Type B pancreatic cell (in vitro differentiated cells): ENCODE data around the gene RNF2. TPM values are rescaled to one million over a fixed set of nuclear protein-coding genes. Genes with fewer than 3 reads are reported as not detected.

Source experiments
- DNase-seq: peaks from one replicate; pipeline ENCODE4 v3.0.0; 2021; ENCODE audit warnings: mixed read lengths; ENCODE audit not compliant: unreplicated experiment; ENCODE audit errors: extremely low spot score
- H3K27ac Mint-ChIP-seq: 2 replicates; pipeline ENCODE4 v1.8.0; 2021; ENCODE audit warnings: mild to moderate bottlenecking, mixed read lengths
- H3K27me3 Mint-ChIP-seq: 2 replicates; pipeline ENCODE4 v1.8.0; 2021; ENCODE audit warnings: mixed read lengths
- H3K36me3 Mint-ChIP-seq: 2 replicates; pipeline ENCODE4 v1.8.0; 2021; ENCODE audit warnings: mixed read lengths
- H3K4me1 Mint-ChIP-seq: one replicate; pipeline ENCODE4 v1.8.0; 2021; ENCODE audit warnings: mixed read lengths; ENCODE audit not compliant: unreplicated experiment
- H3K4me3 Mint-ChIP-seq: 2 replicates; pipeline ENCODE4 v1.8.0; 2021; ENCODE audit warnings: mild to moderate bottlenecking, mixed read lengths
- H3K9me3 Mint-ChIP-seq: 2 replicates; pipeline ENCODE4 v1.8.0; 2021; ENCODE audit warnings: mixed read lengths
- total RNA-seq: library from RNA; stranded (reverse); gene quantifications from 2 replicates; pipeline ENCODE4 v1.2.1, GENCODE V29; 2021; ENCODE audit warnings: low replicate concordance
- TF ChIP-seq, protein P1 (sequence below): fragments of 200-600 bp; sonication (generic); conservative IDR thresholded peaks from 2 replicates; pipeline ENCODE4 v1.5.0; 2021; ENCODE audit warnings: antibody characterized with exemption, mild to moderate bottlenecking

Gene RNF2
- total RNA-seq, 1 donor from 2014 or later, result 31.0 TPM

- H3K4me1 Mint-ChIP-seq, result no peaks in the 10 kb centered on the region
- H3K4me3 Mint-ChIP-seq, result no peak overlapping the region
- H3K27me3 Mint-ChIP-seq, result no peaks in the 10 kb centered on the region
- H3K9me3 Mint-ChIP-seq, result peaks cover 4% of the 10 kb centered on the region
- TF ChIP-seq, protein P1, sequence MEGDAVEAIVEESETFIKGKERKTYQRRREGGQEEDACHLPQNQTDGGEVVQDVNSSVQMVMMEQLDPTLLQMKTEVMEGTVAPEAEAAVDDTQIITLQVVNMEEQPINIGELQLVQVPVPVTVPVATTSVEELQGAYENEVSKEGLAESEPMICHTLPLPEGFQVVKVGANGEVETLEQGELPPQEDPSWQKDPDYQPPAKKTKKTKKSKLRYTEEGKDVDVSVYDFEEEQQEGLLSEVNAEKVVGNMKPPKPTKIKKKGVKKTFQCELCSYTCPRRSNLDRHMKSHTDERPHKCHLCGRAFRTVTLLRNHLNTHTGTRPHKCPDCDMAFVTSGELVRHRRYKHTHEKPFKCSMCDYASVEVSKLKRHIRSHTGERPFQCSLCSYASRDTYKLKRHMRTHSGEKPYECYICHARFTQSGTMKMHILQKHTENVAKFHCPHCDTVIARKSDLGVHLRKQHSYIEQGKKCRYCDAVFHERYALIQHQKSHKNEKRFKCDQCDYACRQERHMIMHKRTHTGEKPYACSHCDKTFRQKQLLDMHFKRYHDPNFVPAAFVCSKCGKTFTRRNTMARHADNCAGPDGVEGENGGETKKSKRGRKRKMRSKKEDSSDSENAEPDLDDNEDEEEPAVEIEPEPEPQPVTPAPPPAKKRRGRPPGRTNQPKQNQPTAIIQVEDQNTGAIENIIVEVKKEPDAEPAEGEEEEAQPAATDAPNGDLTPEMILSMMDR, result no peak
- DNase-seq, result no peak
- peaks cover 26% of the 10 kb centered on the region for H3K36me3 Mint-ChIP-seq
- H3K27ac Mint-ChIP-seq, result no peak overlapping the region
These were observed 35.1 kb downstream of the RNF2 start for GRCh38 chr1:185080422-185080821.

- Mint-ChIP-seq H3K27ac (no peak overlapping the region), H3K36me3 (peaks cover 37% of the 10 kb centered on the region), H3K4me1 (no peaks in the 10 kb centered on the region), H3K27me3 (no peaks in the 10 kb centered on the region), H3K9me3 (peaks cover 4% of the 10 kb centered on the region), H3K4me3 (no peak overlapping the region)
- TF ChIP-seq, protein P1, result no peak
- no peak for DNase-seq
These were observed 38.5 kb downstream of the RNF2 start for GRCh38 chr1:185083818-185084217.

GRCh38 chr1:185087101-185087500, 41.7 kb downstream of the RNF2 start:
- Mint-ChIP-seq H3K4me3 (no peak overlapping the region), H3K36me3 (peaks cover 31% of the 10 kb centered on the region), H3K9me3 (no peaks in the 10 kb centered on the region), H3K4me1 (no peaks in the 10 kb centered on the region), H3K27ac (no peak overlapping the region), H3K27me3 (no peaks in the 10 kb centered on the region)
- DNase-seq, result no peak
- TF ChIP-seq, protein P1, result no peak

DNA sequence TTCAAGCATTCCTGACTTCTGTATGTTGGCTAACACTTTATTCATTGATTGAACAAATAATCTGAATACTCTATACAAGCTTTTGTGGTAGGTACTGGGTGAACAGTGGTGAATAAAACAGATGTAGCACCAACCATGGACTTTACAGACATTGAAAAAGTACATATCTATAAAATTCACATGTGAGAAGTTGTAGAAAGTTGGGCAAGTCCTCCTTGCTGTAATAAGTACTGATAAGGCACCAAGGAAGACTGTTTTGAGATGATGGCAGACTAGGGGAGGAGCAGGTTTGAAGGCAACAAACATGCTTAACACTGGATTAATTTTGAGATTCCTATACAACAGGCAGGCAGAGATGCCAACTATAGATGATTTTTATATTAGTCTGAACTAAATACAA, 42.4 kb downstream of the RNF2 start:
- DNase-seq, result no peak
- Mint-ChIP-seq H3K27ac (no peak overlapping the region), H3K4me1 (no peaks in the 10 kb centered on the region), H3K4me3 (no peak overlapping the region), H3K36me3 (peaks cover 31% of the 10 kb centered on the region), H3K27me3 (no peaks in the 10 kb centered on the region), H3K9me3 (no peaks in the 10 kb centered on the region)
- TF ChIP-seq, protein P1, result no peak

DNA sequence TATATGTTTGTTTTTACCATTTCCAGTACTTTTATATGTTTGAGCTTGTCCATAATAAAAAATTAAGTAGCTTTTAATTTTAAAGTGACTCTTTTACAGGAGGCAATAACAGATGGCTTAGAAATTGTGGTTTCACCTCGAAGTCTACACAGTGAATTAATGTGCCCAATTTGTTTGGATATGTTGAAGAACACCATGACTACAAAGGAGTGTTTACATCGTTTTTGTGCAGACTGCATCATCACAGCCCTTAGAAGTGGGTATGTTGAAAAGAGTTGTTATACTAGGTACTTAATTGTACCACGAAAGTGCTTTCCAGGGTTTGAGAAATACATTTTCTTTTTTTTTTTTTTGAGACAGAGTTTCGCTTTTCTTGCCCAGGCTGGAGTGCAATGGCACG, 46.1 kb downstream of the RNF2 start:
- no peaks in the 10 kb centered on the region for H3K4me1 Mint-ChIP-seq
- H3K4me3 Mint-ChIP-seq, result no peak overlapping the region
- no peak for DNase-seq
- no peaks in the 10 kb centered on the region for H3K9me3 Mint-ChIP-seq
- H3K27me3 Mint-ChIP-seq, result no peaks in the 10 kb centered on the region
- TF ChIP-seq, protein P1, result no peak
- peaks cover 39% of the 10 kb centered on the region for H3K36me3 Mint-ChIP-seq
- no peak overlapping the region for H3K27ac Mint-ChIP-seq

GRCh38 chr1:185094761-185095160, 49.4 kb downstream of the RNF2 start:
- no peaks in the 10 kb centered on the region for H3K4me1 Mint-ChIP-seq
- no peaks in the 10 kb centered on the region for H3K27me3 Mint-ChIP-seq
- DNase-seq, result no peak
- TF ChIP-seq, protein P1, result no peak
- H3K4me3 Mint-ChIP-seq, result no peak overlapping the region
- no peak overlapping the region for H3K27ac Mint-ChIP-seq
- H3K36me3 Mint-ChIP-seq, result peaks cover 35% of the 10 kb centered on the region
- no peaks in the 10 kb centered on the region for H3K9me3 Mint-ChIP-seq
